Stimulated activated CD4-positive, alpha-beta T cell treated with anti-CD3 and anti-CD28 coated beads, Interleukin-12 subunit alpha, Interleukin-12 subunit beta, amount 100 ng/mL, for 48 hours (primary cell): ENCODE results near the gene CRIM1.

Experiments used
- DNase-seq, 3 donors: peaks; one replicate each; pipeline ENCODE4 v3.0.0-alpha.2; 2020; ENCODE audit warnings: low read depth in 2 of 3, low spot score in 1 of 3

CRIM1 gene

GRCh38 chr2:36371928-36372391 lies 16.4 kb downstream of the CRIM1 start:
- DNase-seq, result no peak

GRCh38 chr2:36373149-36373926 lies 17.8 kb downstream of the CRIM1 start:
- DNase-seq, result no peak

- DNase-seq, result no peak
These were observed 19.0 kb downstream of the CRIM1 start for GRCh38 chr2:36374585-36374984.

- no peak for DNase-seq
These were observed 20.8 kb downstream of the CRIM1 start for GRCh38 chr2:36376319-36376765.

GRCh38 chr2:36376992-36377738 lies 21.6 kb downstream of the CRIM1 start:
- no peak for DNase-seq

GRCh38 chr2:36379710-36380448 lies 24.3 kb downstream of the CRIM1 start:
- DNase-seq, result no peak

- DNase-seq, result no peak
These were observed 25.3 kb downstream of the CRIM1 start for GRCh38 chr2:36380624-36381481.

- no peak for DNase-seq
These were observed 26.4 kb downstream of the CRIM1 start for GRCh38 chr2:36381993-36382392.

GRCh38 chr2:36382472-36382871 lies 26.9 kb downstream of the CRIM1 start:
- no peak for DNase-seq

- no peak for DNase-seq
These were observed 28.1 kb downstream of the CRIM1 start for GRCh38 chr2:36383726-36384125.

GRCh38 chr2:36384454-36384853 lies 28.9 kb downstream of the CRIM1 start:
- no peak for DNase-seq

GRCh38 chr2:36385603-36386002 lies 30.0 kb downstream of the CRIM1 start:
- DNase-seq, result no peak

- DNase-seq, result no peak
These were observed 31.8 kb downstream of the CRIM1 start for GRCh38 chr2:36387258-36387916.

- no peak for DNase-seq
These were observed 32.9 kb downstream of the CRIM1 start for GRCh38 chr2:36388472-36388871.

GRCh38 chr2:36389091-36389564 lies 33.5 kb downstream of the CRIM1 start:
- no peak for DNase-seq

GRCh38 chr2:36389577-36389976 lies 34.0 kb downstream of the CRIM1 start:
- no peak for DNase-seq

GRCh38 chr2:36392571-36393255 lies 37.1 kb downstream of the CRIM1 start:
- DNase-seq, result no peak

GRCh38 chr2:36393738-36394256 lies 38.2 kb downstream of the CRIM1 start:
- no peak for DNase-seq

GRCh38 chr2:36394804-36395203 lies 39.2 kb downstream of the CRIM1 start:
- DNase-seq, result no peak
